HepG2 (cell line): ENCODE results near the gene ADCY5. TPM values are rescaled to one million over a fixed set of nuclear protein-coding genes. Genes with fewer than 3 reads are reported as not detected.

Experiments
- ATAC-seq: fragments of 200-7000 bp; cut with Tn5 transposase; 3 replicates; pipeline ENCODE4 v1.9.1; 2020; ENCODE audit warnings: mild to moderate bottlenecking, moderate library complexity
- BruUV-seq: library from RNA; stranded (reverse); fragments of 400-500 nt; replicated peaks from 2 replicates; lab custom pipeline; 2021; lab: Mats Ljungman, UMichigan
- CTCF ChIA-PET: fragments of 300-600 bp; formaldehyde crosslinking; extraction: SDS; loops from one replicate; lab custom pipeline; 2021; ENCODE audit warnings: low total read pairs, inconsistent platforms, low intra/inter-chr PET ratio; lab: Yijun Ruan, JAX
- POLR2A ChIA-PET: fragments of 350-600 bp; sonication (Branson Sonifier 250); formaldehyde crosslinking; loops from one replicate; lab custom pipeline; 2020; ENCODE audit warnings: antibody characterized with exemption, inconsistent platforms; lab: Yijun Ruan, JAX
- DNase-seq: peaks from one replicate; pipeline ENCODE4 v3.0.0-alpha.2; 2015; ENCODE audit warnings: low spot score
- FAIRE-seq: peaks from 3 replicates; lab custom pipeline; 2011; peaks lifted over from hg19 to GRCh38; lab: Jason Lieb, UNC
- H2AFZ ChIP-seq: one replicate; pipeline ENCODE4 v1.6.1; 2011; ENCODE audit warnings: low read length, inconsistent platforms
- H3K27ac ChIP-seq: fragments of 300-600 bp; 3 replicates; pipeline ENCODE4 v1.8.0; 2011; ENCODE audit warnings: mixed run types, mild to moderate bottlenecking, mixed read lengths, low read length, inconsistent platforms; ENCODE audit not compliant: insufficient read depth; ENCODE audit errors: extremely low read length
- H3K27me3 ChIP-seq, 2 experiments: fragments of 200-600 bp in 1 of 2; 2 replicates in 1 of 2; 3 replicates in 1 of 2; pipeline versions ENCODE4 v1.6.0 to v1.8.0; 2011; ENCODE audit warnings: low read length in 2 of 2, mild to moderate bottlenecking in 2 of 2, moderate library complexity in 2 of 2, inconsistent platforms in 1 of 2; ENCODE audit not compliant: insufficient read depth in 2 of 2, control insufficient read depth in 1 of 2
- H3K36me3 ChIP-seq, 2 experiments: fragments of 200-600 bp in 1 of 2; replicated peaks in 1 of 2; 2 replicates in 1 of 2; 3 replicates in 1 of 2; pipeline versions ENCODE4 v1.5.1 to v1.8.0; 2011; ENCODE audit warnings: low read length in 2 of 2, inconsistent platforms in 1 of 2; ENCODE audit not compliant: insufficient read depth in 2 of 2, control insufficient read depth in 1 of 2
- H3K4me1 ChIP-seq: 2 replicates; pipeline ENCODE4 v1.5.1; 2012; ENCODE audit warnings: low read length, inconsistent platforms; ENCODE audit not compliant: insufficient read depth
- H3K4me2 ChIP-seq: 2 replicates; pipeline ENCODE4 v1.6.0; 2011; ENCODE audit warnings: low read depth, low read length, inconsistent platforms
- H3K4me3 ChIP-seq, 3 experiments: fragments of 200-600 bp in 1 of 3; sonication (generic), shearing (Covaris generic) in 1 of 3; replicated peaks in 1 of 3; 2 replicates each; pipeline ENCODE4 v1.5.1; 2011 to 2016; ENCODE audit warnings: low read length in 3 of 3, inconsistent platforms in 2 of 3, low read depth in 2 of 3, mild to moderate bottlenecking in 2 of 3, control low read depth in 1 of 3, mixed read lengths in 1 of 3; ENCODE audit not compliant: insufficient read depth in 1 of 3
- H3K79me2 ChIP-seq: one replicate; pipeline ENCODE4 v1.6.1; 2011; ENCODE audit warnings: low read length, inconsistent platforms; ENCODE audit not compliant: insufficient read depth
- H3K9ac ChIP-seq: 2 replicates; pipeline ENCODE4 v1.6.0; 2011; ENCODE audit warnings: mild to moderate bottlenecking, low read depth, low read length, inconsistent platforms; ENCODE audit not compliant: insufficient read depth
- H3K9me3 ChIP-seq: 2 replicates; pipeline ENCODE4 v1.5.1; 2012; ENCODE audit warnings: mild to moderate bottlenecking, low read length
- H4K20me1 ChIP-seq: 2 replicates; pipeline ENCODE4 v1.6.0; 2011; ENCODE audit warnings: inconsistent platforms, mild to moderate bottlenecking, low read length, moderate library complexity; ENCODE audit not compliant: insufficient read depth
- HMG20B ChIP-seq: conservative IDR thresholded peaks from 2 replicates; pipeline ENCODE4 v1.6.1; 2016; ENCODE audit warnings: missing genetic modification reagents, missing compliant biosample characterization
- MED8 ChIP-seq: sonication (generic); formaldehyde crosslinking; IDR thresholded peaks from 2 replicates; pipeline ENCODE4 v1.8.1; 2023; ENCODE audit warnings: mild to moderate bottlenecking, missing genetic modification reagents; ENCODE audit not compliant: insufficient replicate concordance
- MXI1 ChIP-seq: IDR thresholded peaks from 3 replicates; pipeline ENCODE4 v1.6.1; 2012; ENCODE audit warnings: low read depth, low read length, inconsistent platforms, borderline replicate concordance
- NFAT5 ChIP-seq: sonication (generic); formaldehyde crosslinking; IDR thresholded peaks from 2 replicates; pipeline ENCODE4 v1.4.0; 2020; ENCODE audit warnings: missing genetic modification reagents
- RBAK ChIP-seq: sonication (generic); formaldehyde crosslinking; IDR thresholded peaks from 2 replicates; pipeline ENCODE4 v1.5.1; 2020; ENCODE audit warnings: mild to moderate bottlenecking, missing genetic modification reagents
- TCF12 ChIP-seq, 2 experiments: fragments of 450-650 bp in 1 of 2; sonication (generic) in 1 of 2; formaldehyde crosslinking in 1 of 2; IDR thresholded peaks; 2 replicates each; pipeline versions ENCODE4 v1.6.1 to v1.8.0; 2017 to 2022; ENCODE audit warnings: antibody characterized with exemption in 1 of 2, mild to moderate bottlenecking in 1 of 2, missing genetic modification reagents in 1 of 2, moderate library complexity in 1 of 2
- ZBTB49 ChIP-seq: sonication (generic); formaldehyde crosslinking; IDR thresholded peaks from 2 replicates; pipeline ENCODE4 v1.4.0; 2020; ENCODE audit warnings: missing genetic modification reagents, borderline replicate concordance
- ZNF142 ChIP-seq: sonication (generic); formaldehyde crosslinking; IDR thresholded peaks from 2 replicates; pipeline ENCODE4 v1.4.0; 2020; ENCODE audit warnings: missing genetic modification reagents
- ZNF567 ChIP-seq: sonication (generic); formaldehyde crosslinking; IDR thresholded peaks from 2 replicates; pipeline ENCODE4 v1.8.1; 2023; ENCODE audit warnings: mild to moderate bottlenecking, missing genetic modification reagents, borderline replicate concordance
- ZNF883 ChIP-seq: sonication (generic); formaldehyde crosslinking; IDR thresholded peaks from 2 replicates; pipeline ENCODE4 v1.5.1; 2020; ENCODE audit warnings: mild to moderate bottlenecking, missing genetic modification reagents; ENCODE audit errors: not compliant biosample characterization
- ZSCAN31 ChIP-seq: sonication (generic); formaldehyde crosslinking; IDR thresholded peaks from 2 replicates; pipeline ENCODE4 v1.5.0; 2020; ENCODE audit warnings: low read depth, mild to moderate bottlenecking, missing genetic modification reagents
- WGBS: methylation state at CpG from one replicate; pipeline ENCODE4 v1.1.6; 2017; ENCODE audit warnings: low lambda C conversion rate; 5-methylcytosine and 5-hydroxymethylcytosine counted together
- in situ Hi-C: cut with HindIII; loops from 2 replicates; pipeline ENCODE4 v1.10.0; 2017; ENCODE audit warnings: low pct_unique_long_range_greater_than_20kb; ENCODE audit not compliant: extremely low pct_ligation_motif_present
- intact Hi-C: fragments of 100-400 bp; cut with micrococcal nuclease; formaldehyde crosslinking; loops from one replicate; pipeline ENCODE4 v1.10.0; 2022; ENCODE audit not compliant: unreplicated experiment
- polyA plus RNA-seq, 8 experiments: library from polyadenylated mRNA; depleted of rRNA in 3 of 8; stranded (reverse) in 7 of 8; unstranded in 1 of 8; fragments of >200 nt; fragmentation: Illumina TruSeq in 4 of 8; extraction: Trizol in 4 of 8; gene quantifications; 2 replicates each; pipeline versions ENCODE4 v1.2.1 to v1.2.3, GENCODE V29; 2011 to 2016; ENCODE audit warnings: low read depth in 4 of 8, missing spikeins in 1 of 8, mixed read lengths in 1 of 8; ENCODE audit not compliant: insufficient read depth in 1 of 8
- total RNA-seq, 5 experiments: library from RNA; depleted of rRNA; stranded (reverse); fragments of >200 nt; fragmentation: Illumina TruSeq; extraction: Trizol; gene quantifications; 2 replicates each; pipeline ENCODE4 v1.2.3, GENCODE V29; 2016; ENCODE audit warnings: low read depth in 1 of 5

ADCY5 gene
- total and polyA plus RNA-seq, 2 of the 13 experiments (the other 11 are each of a cell fraction or from before 2014, with no cell fraction given) = not detected

DNA sequence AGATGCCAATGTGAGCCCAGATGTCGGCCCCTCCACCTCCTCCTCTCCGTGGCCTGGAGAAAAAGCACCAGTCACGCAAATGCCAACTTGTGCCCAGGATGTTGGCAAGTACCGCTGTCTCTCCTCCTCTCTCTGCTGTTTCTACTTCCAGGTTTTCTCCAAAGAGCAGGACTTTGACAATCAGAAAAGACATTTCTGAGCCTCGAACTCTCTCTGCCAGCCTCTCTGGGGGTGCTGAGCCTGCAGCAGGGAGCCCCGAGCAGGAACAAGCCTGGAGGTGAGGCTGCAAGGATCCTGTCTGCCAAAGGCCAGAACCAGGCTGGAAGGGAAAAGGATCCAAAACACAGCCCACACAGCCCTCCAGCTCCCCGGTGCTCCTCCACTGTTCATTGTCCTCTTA is 157.5 kb downstream of the ADCY5 start:
- Histone ChIP-seq H3K4me3 (no peak overlapping the region), H3K4me2 (no peak overlapping the region), H3K36me3 (no peaks in the 10 kb centered on the region), H3K27me3 (peaks cover 3 to 29% of the 10 kb centered on the region in 2 experiments; a peak in 3 of 5 replicates), H3K27ac (no peak overlapping the region), H3K9ac (no peak overlapping the region), H2AFZ (no peak overlapping the region), H3K9me3 (no peaks in the 10 kb centered on the region), H4K20me1 (peaks cover 4% of the 10 kb centered on the region; the same call in 1 of the 2 replicates), H3K79me2 (no peaks in the 10 kb centered on the region), H3K4me1 (no peaks in the 10 kb centered on the region)
- ATAC-seq (no peak), FAIRE-seq (no peak), DNase-seq (no peak)
- intact Hi-C loops = no loop called here
- in situ Hi-C loops = no loop called here
- ChIA-PET CTCF (no interaction called here), POLR2A (no interaction called here)
- BruUV-seq = no TSS peak
- WGBS = 16% methylated on average over 5 of the region's 7 CpGs
- TF ChIP-seq NFAT5 (CRISPR knock-in tag) (no peak), ZNF567 (CRISPR knock-in tag) (no peak), ZNF142 (CRISPR knock-in tag) (no peak), ZSCAN31 (no peak), TCF12 (IDR thresholded peaks at IDR 0.05) (no peak), TCF12 (CRISPR knock-in tag; IDR thresholded peaks at IDR 0.05) (no peak), MXI1 (no peak), RBAK (CRISPR knock-in tag) (no peak), ZBTB49 (CRISPR knock-in tag) (no peak), ZNF883 (CRISPR knock-in tag) (no peak), MED8 (no peak), HMG20B (no peak)
